VCaP (cell line): ENCODE results near the gene ZFAND2A.

Experiments used
- H3K27ac ChIP-seq: fragments of 450-650 bp; 2 replicates; pipeline ENCODE4 v1.5.1; 2017
- TF ChIP-seq, protein P1 (sequence below): fragments of 450-650 bp; conservative IDR thresholded peaks from 2 replicates; pipeline ENCODE4 v1.5.1; 2017; ENCODE audit warnings: mild to moderate bottlenecking, moderate library complexity

Gene ZFAND2A

DNA sequence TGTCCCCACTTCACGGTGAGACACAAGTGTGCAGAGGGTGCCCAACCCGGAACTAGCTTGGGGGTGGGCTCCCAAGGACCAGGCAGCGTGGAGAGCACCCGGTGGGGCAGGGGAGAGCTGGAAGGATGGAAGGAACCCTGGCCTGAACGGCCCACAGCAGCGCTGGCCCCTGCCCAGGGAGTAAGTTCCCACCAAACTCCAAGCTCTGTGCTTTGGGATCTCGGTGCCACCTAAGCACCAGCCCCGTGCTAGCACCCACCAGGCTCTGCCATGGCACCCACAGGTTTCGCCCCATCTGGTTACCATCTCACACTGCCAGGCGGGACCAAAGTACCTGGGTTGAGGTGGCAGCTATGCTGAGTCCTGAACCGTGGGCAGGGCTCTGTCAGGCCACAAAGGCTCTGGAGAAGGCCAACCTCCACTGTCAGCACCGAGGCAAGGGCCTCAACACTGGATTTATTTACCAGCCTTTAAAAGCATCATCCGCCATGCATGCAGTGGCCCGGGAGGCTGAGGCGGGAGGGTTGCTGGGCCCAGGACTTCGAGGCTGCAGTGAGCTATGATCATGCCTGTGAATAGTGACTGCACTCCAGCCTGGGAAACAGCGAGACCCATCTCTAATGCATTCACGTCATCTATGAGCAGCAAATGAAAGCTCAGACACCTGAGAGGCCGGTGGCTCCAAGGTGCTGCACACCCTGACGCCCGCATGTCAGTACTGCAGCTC lies 56.0 kb downstream of the ZFAND2A start:
- H3K27ac ChIP-seq, result no peak overlapping the region
- TF ChIP-seq, protein P1, sequence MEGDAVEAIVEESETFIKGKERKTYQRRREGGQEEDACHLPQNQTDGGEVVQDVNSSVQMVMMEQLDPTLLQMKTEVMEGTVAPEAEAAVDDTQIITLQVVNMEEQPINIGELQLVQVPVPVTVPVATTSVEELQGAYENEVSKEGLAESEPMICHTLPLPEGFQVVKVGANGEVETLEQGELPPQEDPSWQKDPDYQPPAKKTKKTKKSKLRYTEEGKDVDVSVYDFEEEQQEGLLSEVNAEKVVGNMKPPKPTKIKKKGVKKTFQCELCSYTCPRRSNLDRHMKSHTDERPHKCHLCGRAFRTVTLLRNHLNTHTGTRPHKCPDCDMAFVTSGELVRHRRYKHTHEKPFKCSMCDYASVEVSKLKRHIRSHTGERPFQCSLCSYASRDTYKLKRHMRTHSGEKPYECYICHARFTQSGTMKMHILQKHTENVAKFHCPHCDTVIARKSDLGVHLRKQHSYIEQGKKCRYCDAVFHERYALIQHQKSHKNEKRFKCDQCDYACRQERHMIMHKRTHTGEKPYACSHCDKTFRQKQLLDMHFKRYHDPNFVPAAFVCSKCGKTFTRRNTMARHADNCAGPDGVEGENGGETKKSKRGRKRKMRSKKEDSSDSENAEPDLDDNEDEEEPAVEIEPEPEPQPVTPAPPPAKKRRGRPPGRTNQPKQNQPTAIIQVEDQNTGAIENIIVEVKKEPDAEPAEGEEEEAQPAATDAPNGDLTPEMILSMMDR, result no peak

- TF ChIP-seq, protein P1, result no peak
- H3K27ac ChIP-seq, result no peak overlapping the region
Measured at GRCh38 chr7:1103009-1103788, 56.8 kb downstream of the ZFAND2A start.
